ENCODE measurements around the gene SLC25A44. TPM values are rescaled to one million over a fixed set of nuclear protein-coding genes. Genes with fewer than 3 reads are reported as not detected.

Gene SLC25A44
- total RNA-seq, 1 experiment from 2014 or later = 33.0 TPM

DNA sequence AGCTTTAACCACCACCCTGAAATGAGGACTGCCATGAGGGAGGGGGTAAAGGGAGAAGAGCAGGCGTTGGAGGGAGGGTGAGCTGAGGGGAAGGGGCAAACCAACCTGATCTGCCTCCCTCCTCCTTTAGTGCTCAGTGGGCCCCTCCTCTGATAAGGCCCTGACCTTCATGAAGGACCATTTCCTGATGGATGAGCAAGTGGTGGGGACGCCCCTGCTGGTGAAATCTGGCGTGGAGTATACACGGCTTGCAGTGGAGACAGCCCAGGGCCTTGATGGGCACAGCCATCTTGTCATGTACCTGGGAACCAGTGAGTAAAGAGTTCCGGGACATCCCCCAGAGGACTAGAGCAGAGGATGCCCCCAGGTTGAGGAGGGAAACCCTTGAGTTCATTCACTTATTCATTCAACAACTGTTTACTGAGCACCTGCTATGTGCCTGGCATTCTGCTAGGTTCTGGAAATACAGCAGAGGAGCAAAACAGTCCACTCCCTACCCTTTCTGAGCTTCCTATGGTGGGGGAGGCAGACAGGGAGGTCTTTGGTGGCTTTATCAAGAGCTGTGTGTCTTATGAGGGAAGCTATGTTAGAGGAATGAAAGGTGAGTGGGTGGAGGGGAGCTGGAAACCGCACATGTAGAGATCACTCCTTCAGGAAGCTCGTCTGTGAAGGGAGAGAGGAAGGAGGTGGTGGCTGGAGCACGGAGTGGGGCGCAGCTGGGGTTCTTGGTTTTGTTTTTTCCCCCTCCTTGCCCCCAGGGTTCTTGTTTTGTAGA lies 21.0 kb upstream of the SLC25A44 start:
- Histone ChIP-seq H3K4me3 (ENCODE audit: low read depth in 2 of 2, low read length in 2 of 2) (no peak overlapping the region), H3K4me1 (ENCODE audit: control insufficient read depth, insufficient read depth, low read length) (no peaks in the 10 kb centered on the region), H3K27ac (ENCODE audit: low read length) (no peak overlapping the region), H3K36me3 (ENCODE audit: control insufficient read depth, insufficient read depth, low read length) (no peaks in the 10 kb centered on the region), H3K27me3 (ENCODE audit: control insufficient read depth, insufficient read depth, low read length) (no peaks in the 10 kb centered on the region), H3K9me3 (ENCODE audit: control insufficient read depth, insufficient read depth, low read depth, low read length) (no peaks in the 10 kb centered on the region)
- intact Hi-C loops (cut with micrococcal nuclease; ENCODE audit: unreplicated experiment) (no loop called here), in situ Hi-C loops (cut with HindIII; ENCODE audit: low pct_unique_long_range_greater_than_20kb, low sequenced_read_pairs) (no loop called here)
- CTCF ChIA-PET = no interaction called here
- no TSS peak for BruUV-seq (replicated peaks)
- TF ChIP-seq SIN3A (IDR thresholded peaks at IDR 0.05; ENCODE audit: borderline replicate concordance, insufficient read depth, low read depth, low read length) (no peak), POLR2AphosphoS5 (IDR thresholded peaks at IDR 0.05; ENCODE audit: low read depth, low read length) (no peak), TCF7L2 (IDR thresholded peaks at IDR 0.05; ENCODE audit: low read depth, low read length) (no peak)
- TF ChIP-seq, protein P1, sequence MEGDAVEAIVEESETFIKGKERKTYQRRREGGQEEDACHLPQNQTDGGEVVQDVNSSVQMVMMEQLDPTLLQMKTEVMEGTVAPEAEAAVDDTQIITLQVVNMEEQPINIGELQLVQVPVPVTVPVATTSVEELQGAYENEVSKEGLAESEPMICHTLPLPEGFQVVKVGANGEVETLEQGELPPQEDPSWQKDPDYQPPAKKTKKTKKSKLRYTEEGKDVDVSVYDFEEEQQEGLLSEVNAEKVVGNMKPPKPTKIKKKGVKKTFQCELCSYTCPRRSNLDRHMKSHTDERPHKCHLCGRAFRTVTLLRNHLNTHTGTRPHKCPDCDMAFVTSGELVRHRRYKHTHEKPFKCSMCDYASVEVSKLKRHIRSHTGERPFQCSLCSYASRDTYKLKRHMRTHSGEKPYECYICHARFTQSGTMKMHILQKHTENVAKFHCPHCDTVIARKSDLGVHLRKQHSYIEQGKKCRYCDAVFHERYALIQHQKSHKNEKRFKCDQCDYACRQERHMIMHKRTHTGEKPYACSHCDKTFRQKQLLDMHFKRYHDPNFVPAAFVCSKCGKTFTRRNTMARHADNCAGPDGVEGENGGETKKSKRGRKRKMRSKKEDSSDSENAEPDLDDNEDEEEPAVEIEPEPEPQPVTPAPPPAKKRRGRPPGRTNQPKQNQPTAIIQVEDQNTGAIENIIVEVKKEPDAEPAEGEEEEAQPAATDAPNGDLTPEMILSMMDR (IDR thresholded peaks at IDR 0.05) = no peak
- TF ChIP-seq, protein P2, sequence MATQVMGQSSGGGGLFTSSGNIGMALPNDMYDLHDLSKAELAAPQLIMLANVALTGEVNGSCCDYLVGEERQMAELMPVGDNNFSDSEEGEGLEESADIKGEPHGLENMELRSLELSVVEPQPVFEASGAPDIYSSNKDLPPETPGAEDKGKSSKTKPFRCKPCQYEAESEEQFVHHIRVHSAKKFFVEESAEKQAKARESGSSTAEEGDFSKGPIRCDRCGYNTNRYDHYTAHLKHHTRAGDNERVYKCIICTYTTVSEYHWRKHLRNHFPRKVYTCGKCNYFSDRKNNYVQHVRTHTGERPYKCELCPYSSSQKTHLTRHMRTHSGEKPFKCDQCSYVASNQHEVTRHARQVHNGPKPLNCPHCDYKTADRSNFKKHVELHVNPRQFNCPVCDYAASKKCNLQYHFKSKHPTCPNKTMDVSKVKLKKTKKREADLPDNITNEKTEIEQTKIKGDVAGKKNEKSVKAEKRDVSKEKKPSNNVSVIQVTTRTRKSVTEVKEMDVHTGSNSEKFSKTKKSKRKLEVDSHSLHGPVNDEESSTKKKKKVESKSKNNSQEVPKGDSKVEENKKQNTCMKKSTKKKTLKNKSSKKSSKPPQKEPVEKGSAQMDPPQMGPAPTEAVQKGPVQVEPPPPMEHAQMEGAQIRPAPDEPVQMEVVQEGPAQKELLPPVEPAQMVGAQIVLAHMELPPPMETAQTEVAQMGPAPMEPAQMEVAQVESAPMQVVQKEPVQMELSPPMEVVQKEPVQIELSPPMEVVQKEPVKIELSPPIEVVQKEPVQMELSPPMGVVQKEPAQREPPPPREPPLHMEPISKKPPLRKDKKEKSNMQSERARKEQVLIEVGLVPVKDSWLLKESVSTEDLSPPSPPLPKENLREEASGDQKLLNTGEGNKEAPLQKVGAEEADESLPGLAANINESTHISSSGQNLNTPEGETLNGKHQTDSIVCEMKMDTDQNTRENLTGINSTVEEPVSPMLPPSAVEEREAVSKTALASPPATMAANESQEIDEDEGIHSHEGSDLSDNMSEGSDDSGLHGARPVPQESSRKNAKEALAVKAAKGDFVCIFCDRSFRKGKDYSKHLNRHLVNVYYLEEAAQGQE (IDR thresholded peaks at IDR 0.05; ENCODE audit: insufficient read depth in 1 of 2, low read depth in 2 of 2, low read length in 1 of 2) = no peak
- no peak for DNase-seq (ENCODE audit: low read depth, low spot score)
- POLR2A ChIA-PET = interaction anchor here (0.5 to 1.0 kb wide), 2 partner anchors 9 to 71 kb away, joined by 3 read pairs; no protein-coding TSS in a partner anchor
- ATAC-seq = no peak

DNA sequence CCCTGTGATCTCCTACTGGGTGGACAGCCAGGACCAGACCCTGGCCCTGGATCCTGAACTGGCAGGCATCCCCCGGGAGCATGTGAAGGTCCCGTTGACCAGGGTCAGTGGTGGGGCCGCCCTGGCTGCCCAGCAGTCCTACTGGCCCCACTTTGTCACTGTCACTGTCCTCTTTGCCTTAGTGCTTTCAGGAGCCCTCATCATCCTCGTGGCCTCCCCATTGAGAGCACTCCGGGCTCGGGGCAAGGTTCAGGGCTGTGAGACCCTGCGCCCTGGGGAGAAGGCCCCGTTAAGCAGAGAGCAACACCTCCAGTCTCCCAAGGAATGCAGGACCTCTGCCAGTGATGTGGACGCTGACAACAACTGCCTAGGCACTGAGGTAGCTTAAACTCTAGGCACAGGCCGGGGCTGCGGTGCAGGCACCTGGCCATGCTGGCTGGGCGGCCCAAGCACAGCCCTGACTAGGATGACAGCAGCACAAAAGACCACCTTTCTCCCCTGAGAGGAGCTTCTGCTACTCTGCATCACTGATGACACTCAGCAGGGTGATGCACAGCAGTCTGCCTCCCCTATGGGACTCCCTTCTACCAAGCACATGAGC lies 17.2 kb upstream of the SLC25A44 start:
- POLR2A ChIA-PET = interaction anchor here (0.7 kb wide), 1 partner anchor 202 kb away, joined by 4 read pairs; no protein-coding TSS in a partner anchor
- BruUV-seq (replicated peaks) = no TSS peak
- intact Hi-C loops (cut with micrococcal nuclease; ENCODE audit: unreplicated experiment) = no loop called here

More for the DNA sequence above, 17.2 kb upstream of the SLC25A44 start:
- no peak for DNase-seq (ENCODE audit: low read depth, low spot score)
- Histone ChIP-seq H3K27ac (ENCODE audit: low read length) (no peak overlapping the region), H3K9me3 (ENCODE audit: control insufficient read depth, insufficient read depth, low read depth, low read length) (no peaks in the 10 kb centered on the region), H3K4me3 (ENCODE audit: low read depth in 2 of 2, low read length in 2 of 2) (no peak overlapping the region), H3K4me1 (ENCODE audit: control insufficient read depth, insufficient read depth, low read length) (no peaks in the 10 kb centered on the region), H3K27me3 (ENCODE audit: control insufficient read depth, insufficient read depth, low read length) (no peaks in the 10 kb centered on the region), H3K36me3 (ENCODE audit: control insufficient read depth, insufficient read depth, low read length) (no peaks in the 10 kb centered on the region)
- TF ChIP-seq SIN3A (IDR thresholded peaks at IDR 0.05; ENCODE audit: borderline replicate concordance, insufficient read depth, low read depth, low read length) (no peak), POLR2AphosphoS5 (IDR thresholded peaks at IDR 0.05; ENCODE audit: low read depth, low read length) (no peak), TCF7L2 (IDR thresholded peaks at IDR 0.05; ENCODE audit: low read depth, low read length) (no peak)
- TF ChIP-seq, protein P2 (IDR thresholded peaks at IDR 0.05; ENCODE audit: insufficient read depth in 1 of 2, low read depth in 2 of 2, low read length in 1 of 2) = no peak
- TF ChIP-seq, protein P1 (IDR thresholded peaks at IDR 0.05) = no peak
- ATAC-seq = no peak; the same call in 1 of the 2 replicates
- CTCF ChIA-PET = interaction anchor here (0.6 to 1.2 kb wide), 2 partner anchors 41 to 48 kb away, joined by 5 to 7 read pairs; no protein-coding TSS in a partner anchor
- in situ Hi-C loops (cut with HindIII; ENCODE audit: low pct_unique_long_range_greater_than_20kb, low sequenced_read_pairs) = no loop called here
